ENCODE data around the gene XPR1. TPM values are rescaled to one million over a fixed set of nuclear protein-coding genes. Genes with fewer than 3 reads are reported as not detected.

XPR1 gene
- polyA plus RNA-seq, 4 donors = 31.1 to 42.1 (median 34.9) TPM

DNA sequence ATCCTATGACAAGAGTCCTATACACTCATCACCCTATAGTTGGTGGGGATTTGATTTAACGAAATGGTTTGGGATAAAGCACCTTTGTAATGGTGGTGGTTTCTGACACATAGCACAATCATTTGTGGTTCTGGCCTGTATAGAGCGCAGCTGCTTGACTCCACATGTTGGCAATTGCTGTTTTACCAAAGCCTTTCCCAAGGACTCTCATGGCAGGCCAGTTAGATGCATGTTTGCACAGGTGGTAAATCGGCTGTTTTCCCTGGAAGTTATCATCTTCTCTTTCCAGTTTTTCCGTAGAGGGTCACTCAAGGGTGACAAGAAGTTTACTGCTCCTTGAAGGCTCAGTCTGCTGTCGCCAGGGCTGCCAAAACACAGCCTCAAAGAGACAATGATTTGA is 17.1 kb upstream of the XPR1 start:
- DNase-seq (ENCODE audit: low read depth in 4 of 4, low spot score in 2 of 4) = no peak

- DNase-seq (ENCODE audit: low read depth in 4 of 4, low spot score in 2 of 4) = no peak
Measured at GRCh38 chr1:180615493-180616290, 16.1 kb upstream of the XPR1 start.

DNA sequence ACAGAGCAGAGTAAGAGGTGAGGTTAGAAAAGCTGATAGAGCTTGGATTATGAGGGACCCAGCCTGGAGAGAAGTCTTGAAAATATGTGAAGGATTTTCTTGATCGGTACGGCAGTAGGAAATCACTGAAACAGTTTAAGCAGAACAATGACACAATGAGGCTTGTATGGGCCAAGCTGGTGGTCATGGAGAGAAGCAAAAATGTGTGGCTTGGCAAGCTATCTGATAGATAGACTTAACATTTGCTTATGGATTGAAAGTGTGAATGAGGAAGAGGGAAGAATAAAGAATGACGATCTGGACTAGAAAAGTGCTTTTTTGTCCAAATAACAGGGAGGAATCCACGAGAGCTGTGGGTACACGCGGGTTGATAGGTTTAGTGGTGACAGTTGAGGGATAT is 15.4 kb upstream of the XPR1 start:
- DNase-seq (ENCODE audit: low read depth in 4 of 4, low spot score in 2 of 4) = no peak

GRCh38 chr1:180617774-180618395 is 13.9 kb upstream of the XPR1 start:
- no peak for DNase-seq (ENCODE audit: low read depth in 4 of 4, low spot score in 2 of 4)

DNA sequence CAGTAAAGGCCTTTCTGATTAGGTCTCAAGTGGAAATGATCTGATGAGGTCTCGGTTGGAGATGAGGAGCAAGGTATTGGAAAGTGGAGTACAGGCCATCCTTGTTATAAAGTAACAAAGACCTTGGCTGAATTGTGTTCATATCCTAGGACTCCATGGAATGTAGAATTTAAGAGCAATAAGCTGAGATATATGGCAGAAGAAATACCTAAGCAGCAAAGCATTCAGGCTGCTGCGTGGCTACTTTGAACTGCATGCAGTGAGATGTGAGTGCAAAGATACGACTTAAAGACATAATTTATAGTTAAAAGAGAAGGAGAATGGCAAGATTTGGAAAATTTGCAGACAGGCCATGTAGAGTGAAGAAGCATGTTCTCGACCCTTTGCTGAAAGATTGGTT is 11.2 kb upstream of the XPR1 start:
- DNase-seq (ENCODE audit: low read depth in 4 of 4, low spot score in 2 of 4) = no peak

DNA sequence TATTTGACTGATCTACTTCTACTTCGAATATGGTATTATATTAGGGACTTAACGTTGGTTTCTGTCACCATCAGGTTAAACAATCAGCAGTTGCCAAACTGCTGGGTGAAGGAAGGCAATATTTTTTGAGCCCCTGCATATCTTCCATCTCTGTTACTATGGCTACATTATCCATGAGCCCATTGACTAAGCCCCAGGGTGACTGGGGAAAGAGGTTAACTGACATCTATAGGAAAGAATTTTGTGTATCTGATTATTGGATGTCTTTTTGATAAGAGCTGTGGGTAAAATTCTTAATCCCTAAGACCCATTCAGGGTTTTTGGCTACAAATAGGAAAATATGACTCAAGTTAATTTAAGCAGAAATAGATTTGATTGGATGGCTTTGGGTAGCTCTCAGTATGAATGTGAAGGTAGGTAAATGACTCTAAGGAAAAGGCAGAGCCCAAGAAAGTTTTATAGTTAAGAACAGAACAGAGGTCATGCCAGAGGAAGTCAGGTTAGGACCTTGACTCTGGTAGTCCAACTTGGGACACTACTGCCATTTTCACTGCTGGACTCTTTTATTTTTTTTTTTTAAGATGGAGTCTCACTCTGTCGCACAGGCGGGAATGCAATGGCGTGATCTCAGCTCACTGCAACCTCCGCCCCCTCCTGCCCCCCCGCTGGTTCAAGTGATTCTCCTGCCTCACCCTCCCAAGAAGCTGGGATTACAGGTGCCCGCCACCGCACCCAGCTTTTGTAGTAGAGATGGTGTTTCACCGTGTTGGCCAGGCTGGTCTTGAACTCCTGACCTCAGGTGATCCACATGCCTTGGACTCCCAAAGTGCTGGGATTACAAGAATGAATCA is 8.9 kb upstream of the XPR1 start:
- no peak for DNase-seq (ENCODE audit: low read depth in 4 of 4, low spot score in 2 of 4)

DNA sequence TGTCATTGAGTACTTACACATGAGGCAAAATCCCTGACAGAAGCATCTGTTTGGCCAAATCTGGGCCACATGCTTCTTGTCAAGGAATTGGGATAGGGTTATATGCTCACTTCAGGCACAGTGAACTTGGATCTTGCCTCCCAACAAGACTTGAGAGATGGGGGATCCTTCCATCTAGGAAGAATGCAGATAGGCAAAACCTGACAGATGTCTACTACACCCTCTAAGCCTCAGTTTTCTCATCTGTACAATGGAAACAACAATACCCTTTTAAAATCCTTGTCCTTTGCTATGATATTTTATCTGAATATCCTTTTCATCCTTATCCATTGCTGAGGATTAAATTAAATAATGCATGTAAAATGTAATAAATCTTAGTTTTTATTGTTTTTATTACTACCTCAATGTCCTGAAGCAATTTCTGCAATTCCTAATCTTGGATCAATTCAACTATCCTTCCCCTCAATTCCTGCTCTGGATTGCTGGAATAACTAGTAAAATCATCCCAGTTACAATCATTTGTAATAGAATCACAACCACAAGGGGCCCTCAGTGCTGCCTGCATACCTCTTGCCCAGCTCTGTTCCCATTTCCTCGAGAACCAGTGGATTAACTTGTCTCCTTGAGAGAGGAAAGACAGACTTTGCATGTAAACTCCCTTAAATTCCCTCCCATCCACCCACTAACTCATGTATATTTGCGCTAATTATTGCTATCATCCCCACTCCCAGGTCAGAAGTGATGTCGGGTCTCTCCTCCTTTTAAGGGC is 8.1 kb upstream of the XPR1 start:
- DNase-seq (ENCODE audit: low read depth in 4 of 4, low spot score in 2 of 4) = no peak

DNA sequence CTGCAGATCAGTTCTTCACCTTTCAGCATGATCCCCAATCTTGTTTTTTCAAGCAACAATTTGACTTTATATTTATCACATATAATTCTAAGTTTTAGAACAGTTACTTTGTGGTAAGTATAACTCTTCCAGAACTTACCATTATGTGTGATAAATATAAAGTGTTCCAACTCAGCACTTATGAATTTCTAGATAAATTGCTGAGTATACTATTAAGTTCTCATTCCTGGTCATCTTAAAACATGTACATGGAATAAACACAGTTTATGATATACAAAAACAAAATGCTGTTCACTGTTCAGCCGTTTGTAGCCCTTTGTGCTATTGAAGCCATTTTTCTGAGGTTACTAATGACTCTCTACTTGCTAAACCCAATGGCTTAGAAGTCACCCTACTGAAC is 5.1 kb upstream of the XPR1 start:
- no peak for DNase-seq (ENCODE audit: low read depth in 4 of 4, low spot score in 2 of 4)

DNA sequence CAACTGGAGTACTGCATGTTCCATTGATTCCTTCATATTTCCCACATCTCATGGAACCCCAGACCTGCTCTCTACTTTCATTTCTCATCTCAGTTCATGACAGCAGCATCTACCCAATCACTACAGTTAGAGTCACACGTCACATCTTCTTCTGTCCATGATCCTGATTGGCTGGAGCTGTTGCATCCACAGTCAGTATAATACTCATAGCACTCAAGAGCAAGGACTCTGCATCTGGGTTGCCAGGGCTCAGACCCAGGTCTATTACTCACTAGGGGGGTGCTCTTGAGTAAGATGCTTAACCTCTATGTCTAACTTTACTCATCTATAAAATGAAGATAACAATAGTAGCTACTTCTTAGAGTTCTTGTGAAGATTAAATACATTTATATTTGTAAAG is 4.4 kb upstream of the XPR1 start:
- no peak for DNase-seq (ENCODE audit: low read depth in 4 of 4, low spot score in 2 of 4)

- no peak for DNase-seq (ENCODE audit: low read depth in 4 of 4, low spot score in 2 of 4)
Measured at GRCh38 chr1:180628646-180629045, 3.2 kb upstream of the XPR1 start.

DNA sequence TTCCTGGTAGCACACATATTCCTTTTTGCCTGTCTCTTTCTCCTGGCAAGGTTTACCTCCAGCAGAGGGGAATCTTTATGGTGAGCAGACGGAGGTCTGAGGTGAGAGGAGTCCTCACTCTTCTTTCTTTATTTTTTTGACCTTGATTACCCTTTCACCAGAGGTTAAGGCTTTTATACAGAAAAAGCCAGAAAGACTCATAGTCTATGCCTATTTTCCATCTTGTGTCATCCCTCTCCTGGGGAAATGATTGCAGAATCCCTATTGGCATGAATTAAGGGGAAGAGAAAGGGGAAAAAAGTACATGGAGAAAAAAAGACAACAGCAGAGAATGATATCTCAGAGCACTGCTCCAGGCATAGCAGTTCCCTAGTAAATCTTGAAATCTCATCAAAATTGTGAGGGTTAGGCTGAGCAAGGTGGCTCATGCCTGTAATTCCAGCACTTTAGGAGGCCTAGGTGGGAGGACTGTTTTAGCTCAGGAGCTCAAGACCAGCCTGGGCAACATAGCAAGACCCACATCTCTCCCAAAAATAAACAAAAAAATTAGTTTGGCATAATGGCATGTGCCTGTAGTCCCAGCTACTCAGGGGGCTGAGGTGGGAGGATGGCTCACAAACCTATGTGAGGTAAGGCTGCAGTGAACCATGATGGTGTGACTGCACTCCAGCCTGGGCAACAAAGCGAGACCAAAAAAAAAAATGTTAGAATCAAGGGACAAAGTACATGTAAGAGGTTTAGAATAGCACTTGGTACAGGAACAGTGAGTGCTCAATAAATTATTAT is 1.2 kb upstream of the XPR1 start:
- no peak for DNase-seq (ENCODE audit: low read depth in 4 of 4, low spot score in 2 of 4)

DNA sequence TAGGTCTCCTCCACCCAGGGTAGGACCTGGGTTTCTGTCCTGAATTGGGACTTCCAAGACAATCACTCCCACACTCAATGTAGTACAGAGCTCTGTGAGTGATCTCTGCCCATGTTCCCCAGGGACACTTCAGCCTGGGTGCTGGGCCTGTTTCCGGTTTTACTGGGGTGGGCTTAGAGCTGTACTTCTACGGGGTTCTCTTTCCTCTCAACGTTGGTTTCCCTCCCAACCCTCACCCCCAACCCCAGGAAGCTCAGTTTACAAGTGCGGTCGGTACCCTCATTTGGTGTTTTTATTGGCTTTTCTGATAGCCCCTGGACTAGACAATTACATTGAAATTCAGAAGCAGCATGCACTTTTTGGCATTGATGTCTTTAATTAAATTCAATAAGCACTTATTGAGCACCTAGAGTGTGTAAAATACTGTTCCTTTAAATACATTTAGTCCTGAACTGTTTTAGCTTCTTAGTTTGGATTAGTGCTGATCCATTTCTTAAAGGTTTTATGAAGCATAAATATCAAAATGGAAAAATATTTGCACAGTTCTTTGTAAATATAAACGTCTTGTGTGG is 542 bp upstream of the XPR1 start:
- no peak for DNase-seq (ENCODE audit: low read depth in 4 of 4, low spot score in 2 of 4)

DNA sequence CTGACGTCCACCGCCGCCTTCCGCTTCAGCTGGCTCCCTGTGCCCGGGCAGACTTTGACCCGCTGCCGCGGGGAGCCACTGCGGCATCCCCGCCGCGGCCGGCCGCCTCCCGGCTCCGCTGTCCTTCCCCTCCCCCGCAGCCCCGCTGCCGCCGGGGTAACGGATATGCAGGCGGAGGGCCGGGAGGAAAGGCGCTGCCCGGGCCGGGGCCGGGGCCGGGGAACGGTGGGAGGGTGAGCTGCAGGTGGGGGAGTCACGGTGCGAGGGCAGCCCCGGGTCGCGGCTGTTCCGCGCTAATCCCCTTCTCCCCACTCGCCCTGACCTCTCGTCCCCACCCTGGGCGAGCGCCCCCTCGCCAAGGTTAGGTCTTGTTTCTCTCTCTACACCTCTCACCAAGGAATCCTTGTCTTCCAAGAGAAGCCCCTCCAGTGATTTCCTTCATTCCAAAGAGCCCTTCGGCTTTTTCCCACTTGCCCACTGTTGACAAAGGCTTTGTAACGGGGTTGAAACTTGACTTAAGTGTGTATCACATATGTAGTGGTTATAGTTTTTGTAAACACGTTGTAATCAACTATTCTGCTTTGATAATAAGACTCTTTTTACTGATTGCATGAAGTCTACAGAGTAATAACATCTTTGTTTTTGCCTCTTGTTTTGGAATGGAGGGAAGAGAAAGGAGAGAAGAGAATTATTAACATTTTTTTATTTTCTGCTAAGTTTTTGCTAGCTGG is 669 bp downstream of the XPR1 start:
- DNase-seq (ENCODE audit: low read depth in 4 of 4, low spot score in 2 of 4) = peak in 2 of 4 donors; percentile 37 to 45

GRCh38 chr1:180633057-180634056 is 1.5 kb downstream of the XPR1 start:
- DNase-seq (ENCODE audit: low read depth in 4 of 4, low spot score in 2 of 4) = no peak

- no peak for DNase-seq (ENCODE audit: low read depth in 4 of 4, low spot score in 2 of 4)
Measured at GRCh38 chr1:180636138-180636537, 4.3 kb downstream of the XPR1 start.

DNA sequence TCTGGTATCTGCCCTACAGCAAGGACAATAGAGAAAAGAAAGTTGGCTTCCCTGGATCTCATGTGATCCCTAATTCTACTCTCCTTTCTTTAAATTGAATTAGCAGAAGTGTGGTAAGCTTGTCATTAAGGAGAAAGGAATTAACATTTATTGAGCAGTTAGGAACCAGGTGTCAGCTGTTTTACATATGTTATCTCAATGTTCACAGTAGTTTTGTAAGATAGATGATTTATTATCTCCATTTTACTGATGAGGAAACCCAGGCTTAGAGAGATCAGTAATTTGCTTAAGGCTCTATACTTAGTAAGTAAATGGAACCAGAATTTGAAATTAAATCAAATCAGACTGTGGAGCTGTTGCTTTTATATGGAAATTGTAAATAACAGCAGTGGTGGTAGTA is 8.0 kb downstream of the XPR1 start:
- DNase-seq (ENCODE audit: low read depth in 4 of 4, low spot score in 2 of 4) = no peak

DNA sequence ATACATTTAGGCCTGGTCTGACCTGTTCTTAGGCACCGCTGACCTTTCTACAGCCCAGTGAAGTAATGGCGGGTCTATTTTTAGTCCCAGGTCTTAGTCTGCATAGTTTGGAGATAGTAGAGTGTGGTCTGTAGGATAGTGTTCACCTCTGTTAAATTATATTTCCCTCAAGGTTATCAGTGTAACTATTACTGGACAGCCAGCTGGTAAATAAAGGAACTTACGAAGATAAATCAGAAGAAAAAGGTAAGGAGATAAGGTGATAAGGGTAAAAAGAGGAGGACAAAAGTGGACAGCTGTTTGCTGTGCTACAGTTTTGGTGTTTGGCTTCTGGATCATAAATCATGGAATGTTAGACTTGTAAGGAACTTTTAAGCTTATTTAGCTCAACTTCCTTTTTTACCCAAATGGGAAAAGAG is 8.7 kb downstream of the XPR1 start:
- DNase-seq (ENCODE audit: low read depth in 4 of 4, low spot score in 2 of 4) = no peak

- no peak for DNase-seq (ENCODE audit: low read depth in 4 of 4, low spot score in 2 of 4)
Measured at GRCh38 chr1:180641662-180642061, 9.8 kb downstream of the XPR1 start.

Measured in left renal cortex interstitium (tissue), 4 donors.